Activated CD8-positive, alpha-beta memory T cell treated with anti-CD3 and anti-CD28 coated beads, Interleukin-2, amount 50 U/mL, for 4 hours (primary cell): Measurements from ENCODE around the gene PTPRN2.
"Not testable (repeated sequence)": the region's sequence is repeated elsewhere in the genome, so short reads cannot be mapped to it uniquely, and the experiment has no call there.

Source experiments
- DNase-seq: peaks from one replicate; pipeline ENCODE4 v3.0.0-alpha.2; 2020

PTPRN2 gene

GRCh38 chr7:158410720-158411119, 176.9 kb downstream of the PTPRN2 start:
- DNase-seq, result no peak

GRCh38 chr7:158409816-158410330, 177.8 kb downstream of the PTPRN2 start:
- DNase-seq, result no peak

GRCh38 chr7:158409120-158409519, 178.5 kb downstream of the PTPRN2 start:
- DNase-seq, result no peak

DNA sequence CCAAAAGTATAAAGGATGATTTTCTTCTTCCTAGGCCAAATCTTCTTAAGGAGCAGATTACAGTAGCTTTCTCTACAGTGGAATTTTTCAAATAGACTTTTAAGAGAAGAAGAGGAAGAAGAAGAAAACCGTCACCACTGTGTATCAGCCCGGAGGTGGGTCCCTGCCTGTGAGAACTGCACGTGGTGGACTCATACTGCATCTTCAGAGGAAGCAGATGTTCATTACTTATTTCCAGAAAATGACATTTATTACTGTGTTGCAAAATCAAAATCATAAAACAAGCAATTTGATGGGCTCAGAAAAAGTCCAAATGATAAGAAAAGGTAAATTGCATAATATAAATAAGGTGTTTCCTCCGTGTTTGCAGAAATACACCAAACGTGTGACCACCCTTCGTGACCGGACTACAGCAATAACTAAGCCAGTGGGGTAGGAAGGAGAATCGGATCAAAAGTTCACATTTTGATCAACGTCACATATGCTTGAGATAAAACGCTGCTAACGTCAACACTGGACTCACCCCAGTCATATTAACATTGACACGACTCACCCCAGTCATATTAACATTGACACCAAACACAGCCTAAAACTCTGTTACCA, 179.2 kb downstream of the PTPRN2 start:
- DNase-seq, result no peak

- DNase-seq, result no peak
These were observed 179.9 kb downstream of the PTPRN2 start for GRCh38 chr7:158407581-158408317.

GRCh38 chr7:158406801-158407200, 180.8 kb downstream of the PTPRN2 start:
- DNase-seq, result no peak

GRCh38 chr7:158406364-158406763, 181.3 kb downstream of the PTPRN2 start:
- no peak for DNase-seq

GRCh38 chr7:158405771-158406170, 181.9 kb downstream of the PTPRN2 start:
- not testable (repeated sequence) for DNase-seq

- DNase-seq, result no peak
These were observed 182.3 kb downstream of the PTPRN2 start for GRCh38 chr7:158405324-158405723.

DNA sequence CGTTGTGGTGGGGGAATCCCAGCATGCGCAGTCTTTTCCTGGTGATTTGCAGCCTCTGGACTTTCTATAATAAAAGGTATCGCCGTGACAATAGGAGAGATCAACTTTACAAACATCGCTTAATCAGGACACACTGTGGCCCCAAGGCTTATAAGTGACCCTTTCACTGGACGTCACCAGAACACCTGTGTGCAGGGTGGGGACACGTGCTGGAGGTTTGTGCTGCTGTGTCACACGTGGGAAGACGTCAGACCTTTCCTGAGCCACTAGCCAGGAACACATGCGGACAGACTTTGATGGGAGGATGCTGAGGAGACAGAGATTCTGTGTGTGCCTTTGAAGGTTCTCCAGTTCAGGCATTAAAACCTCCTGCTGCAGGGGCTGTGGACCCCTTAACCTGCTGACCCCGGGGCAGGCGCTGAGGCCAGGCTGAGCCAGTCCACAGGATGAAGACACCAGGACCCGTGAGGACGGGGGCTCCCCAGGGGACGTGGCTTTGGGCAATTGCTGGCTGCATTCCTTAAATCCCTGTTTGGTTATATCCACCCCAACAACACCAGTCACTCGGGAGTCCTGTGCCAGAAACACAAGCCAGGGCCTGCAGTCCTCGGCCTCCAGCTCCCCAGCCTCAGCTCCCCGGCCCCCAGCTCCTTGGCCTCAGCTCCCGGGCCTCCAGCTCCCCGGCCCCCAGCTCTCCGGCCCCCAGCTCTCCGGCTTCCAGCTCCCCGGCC, 183.4 kb downstream of the PTPRN2 start:
- no peak for DNase-seq

- DNase-seq, result no peak
These were observed 184.4 kb downstream of the PTPRN2 start for GRCh38 chr7:158403013-158403821.

GRCh38 chr7:158402471-158402870, 185.2 kb downstream of the PTPRN2 start:
- no peak for DNase-seq

DNA sequence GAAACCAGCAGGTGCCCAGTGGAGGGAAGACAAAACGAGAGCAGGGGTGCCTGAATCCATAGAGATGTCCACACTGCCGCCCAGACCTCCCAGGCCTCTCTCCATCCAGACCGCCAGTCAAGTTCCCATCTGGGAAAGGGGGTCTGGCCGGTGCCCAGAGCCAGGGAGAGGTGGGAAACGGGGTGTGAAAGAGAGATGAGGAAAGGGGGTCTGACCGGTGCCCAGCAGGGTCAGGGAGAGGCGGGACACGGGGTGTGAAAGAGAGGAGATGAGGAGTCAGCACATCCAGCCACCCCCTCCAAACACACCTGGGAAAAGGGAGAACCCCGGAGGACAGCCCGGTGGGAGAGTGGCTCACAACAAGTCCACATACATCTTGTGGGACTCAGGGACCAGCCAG, 185.8 kb downstream of the PTPRN2 start:
- no peak for DNase-seq

GRCh38 chr7:158401295-158401694, 186.3 kb downstream of the PTPRN2 start:
- DNase-seq, result no peak

DNA sequence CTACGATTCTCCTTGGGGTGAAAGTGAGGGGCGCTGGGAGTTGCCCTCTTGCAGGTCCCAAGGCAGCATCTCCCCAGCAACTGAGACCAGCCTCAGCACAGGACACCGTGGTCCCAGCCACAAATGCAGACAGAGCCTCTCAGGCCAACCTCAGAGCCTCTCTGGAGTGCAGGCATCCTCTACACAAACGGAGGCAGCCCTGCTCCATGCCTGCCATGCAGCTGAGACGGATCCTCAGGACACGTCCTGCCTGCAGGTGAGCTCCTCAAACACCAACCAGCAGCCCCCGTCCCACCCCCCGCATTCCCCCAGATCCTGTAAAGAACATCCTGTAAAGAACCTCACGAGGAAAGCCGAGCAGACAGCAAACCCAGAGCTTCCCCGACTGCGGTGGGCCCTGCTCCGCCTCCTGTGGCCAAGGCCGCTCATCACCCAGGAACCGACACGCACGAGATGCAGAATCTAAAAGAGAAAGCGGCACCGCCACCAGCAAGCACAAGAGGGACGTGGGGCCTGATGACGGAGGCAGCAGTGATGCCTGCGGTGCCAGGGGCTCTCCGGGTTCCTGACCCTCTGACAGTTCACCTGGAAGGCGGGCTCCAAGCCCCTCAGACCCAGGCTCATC, 186.9 kb downstream of the PTPRN2 start:
- no peak for DNase-seq

DNA sequence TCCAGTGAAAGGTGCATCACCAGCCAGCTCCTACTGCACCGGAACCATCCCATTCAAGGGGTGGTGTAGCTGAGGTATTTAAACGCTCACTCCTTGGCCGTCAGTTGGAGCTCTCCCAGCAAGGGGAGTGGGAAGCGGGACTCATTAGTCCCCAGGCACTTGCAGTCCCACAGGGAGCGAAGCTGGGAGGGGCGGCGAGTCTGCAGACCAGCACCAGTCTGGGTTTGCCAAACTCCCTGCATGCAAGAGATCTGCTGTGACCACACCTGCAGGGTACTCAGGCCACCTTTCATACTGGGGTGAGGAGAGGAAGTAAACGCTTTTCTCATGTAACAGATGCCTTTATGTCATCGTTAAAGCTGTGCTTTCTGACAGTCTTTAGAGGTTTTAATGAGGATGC, 187.9 kb downstream of the PTPRN2 start:
- no peak for DNase-seq

DNA sequence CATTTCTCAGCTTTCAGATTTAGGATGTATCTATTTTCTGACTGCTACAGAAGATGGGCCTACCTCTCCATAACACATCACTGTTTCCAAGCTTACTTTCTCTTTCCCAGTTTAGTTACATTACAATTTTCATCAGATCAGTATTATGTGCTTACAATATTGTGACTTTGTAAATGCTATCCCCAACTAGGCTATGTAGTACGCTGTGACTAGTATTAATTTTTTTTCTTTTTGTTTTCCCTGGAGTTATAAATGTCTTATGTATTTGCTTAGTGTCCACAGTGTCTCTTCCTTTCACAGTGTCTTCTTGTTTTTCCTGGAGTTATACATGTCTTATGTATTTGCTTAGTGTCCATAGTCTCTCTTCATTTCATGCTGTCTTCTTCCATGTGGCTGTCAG, 188.9 kb downstream of the PTPRN2 start:
- DNase-seq, result no peak

DNA sequence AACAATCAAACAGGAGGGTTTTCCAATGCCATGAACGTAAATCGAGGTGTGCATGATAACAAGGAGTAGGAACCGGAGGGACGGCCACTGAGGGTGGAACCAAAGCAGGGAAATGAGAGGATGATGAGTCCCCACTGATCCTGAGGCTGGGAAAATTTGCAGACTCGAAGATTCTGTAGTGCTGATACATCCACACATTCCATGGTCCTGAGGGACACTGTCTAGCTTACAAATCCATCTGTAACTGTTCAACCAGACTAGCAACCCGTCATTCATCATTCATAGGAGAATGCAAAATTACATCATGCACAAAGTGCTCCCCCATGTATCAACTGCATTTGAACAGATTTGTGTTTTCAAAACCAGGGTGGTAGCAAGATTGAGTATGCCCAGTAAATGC, 189.7 kb downstream of the PTPRN2 start:
- DNase-seq, result no peak

GRCh38 chr7:158396982-158397862, 190.4 kb downstream of the PTPRN2 start:
- DNase-seq, result no peak

GRCh38 chr7:158396301-158396905, 191.2 kb downstream of the PTPRN2 start:
- DNase-seq, result no peak

- DNase-seq, result no peak
These were observed 191.8 kb downstream of the PTPRN2 start for GRCh38 chr7:158395780-158396278.
